GM10248 (cell line): ENCODE measurements around the gene UGT1A6.

Experiments
- CTCF ChIA-PET: fragments of 300-600 bp; sonication (Branson Sonifier 250); formaldehyde crosslinking; extraction: SDS; loops from one replicate; lab custom pipeline; 2021; ENCODE audit warnings: antibody characterized with exemption; lab: Yijun Ruan, JAX
- POLR2A ChIA-PET: fragments of 350-650 bp; sonication (Branson Sonifier 250); formaldehyde crosslinking; extraction: SDS; loops from one replicate; lab custom pipeline; 2020; ENCODE audit warnings: antibody characterized with exemption; lab: Yijun Ruan, JAX
- DNase-seq: peaks from one replicate; pipeline ENCODE4 v3.0.0; 2012; ENCODE audit errors: extremely low spot score
- TF ChIP-seq, protein P1 (sequence below): IDR thresholded peaks from 2 replicates; pipeline ENCODE4 v1.5.1; 2012; ENCODE audit warnings: mild to moderate bottlenecking, low read depth; ENCODE audit errors: extremely low read depth, missing control alignments, control extremely low read depth

UGT1A6 gene

GRCh38 chr2:233816771-233817170, 124.1 kb downstream of the UGT1A6 start:
- POLR2A ChIA-PET, result no interaction called here
- TF ChIP-seq, protein P1, sequence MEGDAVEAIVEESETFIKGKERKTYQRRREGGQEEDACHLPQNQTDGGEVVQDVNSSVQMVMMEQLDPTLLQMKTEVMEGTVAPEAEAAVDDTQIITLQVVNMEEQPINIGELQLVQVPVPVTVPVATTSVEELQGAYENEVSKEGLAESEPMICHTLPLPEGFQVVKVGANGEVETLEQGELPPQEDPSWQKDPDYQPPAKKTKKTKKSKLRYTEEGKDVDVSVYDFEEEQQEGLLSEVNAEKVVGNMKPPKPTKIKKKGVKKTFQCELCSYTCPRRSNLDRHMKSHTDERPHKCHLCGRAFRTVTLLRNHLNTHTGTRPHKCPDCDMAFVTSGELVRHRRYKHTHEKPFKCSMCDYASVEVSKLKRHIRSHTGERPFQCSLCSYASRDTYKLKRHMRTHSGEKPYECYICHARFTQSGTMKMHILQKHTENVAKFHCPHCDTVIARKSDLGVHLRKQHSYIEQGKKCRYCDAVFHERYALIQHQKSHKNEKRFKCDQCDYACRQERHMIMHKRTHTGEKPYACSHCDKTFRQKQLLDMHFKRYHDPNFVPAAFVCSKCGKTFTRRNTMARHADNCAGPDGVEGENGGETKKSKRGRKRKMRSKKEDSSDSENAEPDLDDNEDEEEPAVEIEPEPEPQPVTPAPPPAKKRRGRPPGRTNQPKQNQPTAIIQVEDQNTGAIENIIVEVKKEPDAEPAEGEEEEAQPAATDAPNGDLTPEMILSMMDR, result no peak
- no peak for DNase-seq
- CTCF ChIA-PET, result no interaction called here

GRCh38 chr2:233817361-233817911, 124.7 kb downstream of the UGT1A6 start:
- CTCF ChIA-PET, result no interaction called here
- POLR2A ChIA-PET, result no interaction called here
- no peak for DNase-seq
- TF ChIP-seq, protein P1, result no peak

- no peak for DNase-seq
- CTCF ChIA-PET, result interaction anchor here (1.1 kb wide), 1 partner anchor 39 kb away, joined by 3 read pairs; no protein-coding TSS in a partner anchor
- POLR2A ChIA-PET, result no interaction called here
- TF ChIP-seq, protein P1, result no peak
Measured at GRCh38 chr2:233817995-233818638, 125.4 kb downstream of the UGT1A6 start.

GRCh38 chr2:233818639-233819621, 126.2 kb downstream of the UGT1A6 start:
- no peak for DNase-seq
- TF ChIP-seq, protein P1, result no peak
- ChIA-PET POLR2A (no interaction called here), CTCF (interaction anchor here (1.1 to 1.6 kb wide), 2 partner anchors 29 to 38 kb away, joined by 3 read pairs; no protein-coding TSS in a partner anchor)

DNA sequence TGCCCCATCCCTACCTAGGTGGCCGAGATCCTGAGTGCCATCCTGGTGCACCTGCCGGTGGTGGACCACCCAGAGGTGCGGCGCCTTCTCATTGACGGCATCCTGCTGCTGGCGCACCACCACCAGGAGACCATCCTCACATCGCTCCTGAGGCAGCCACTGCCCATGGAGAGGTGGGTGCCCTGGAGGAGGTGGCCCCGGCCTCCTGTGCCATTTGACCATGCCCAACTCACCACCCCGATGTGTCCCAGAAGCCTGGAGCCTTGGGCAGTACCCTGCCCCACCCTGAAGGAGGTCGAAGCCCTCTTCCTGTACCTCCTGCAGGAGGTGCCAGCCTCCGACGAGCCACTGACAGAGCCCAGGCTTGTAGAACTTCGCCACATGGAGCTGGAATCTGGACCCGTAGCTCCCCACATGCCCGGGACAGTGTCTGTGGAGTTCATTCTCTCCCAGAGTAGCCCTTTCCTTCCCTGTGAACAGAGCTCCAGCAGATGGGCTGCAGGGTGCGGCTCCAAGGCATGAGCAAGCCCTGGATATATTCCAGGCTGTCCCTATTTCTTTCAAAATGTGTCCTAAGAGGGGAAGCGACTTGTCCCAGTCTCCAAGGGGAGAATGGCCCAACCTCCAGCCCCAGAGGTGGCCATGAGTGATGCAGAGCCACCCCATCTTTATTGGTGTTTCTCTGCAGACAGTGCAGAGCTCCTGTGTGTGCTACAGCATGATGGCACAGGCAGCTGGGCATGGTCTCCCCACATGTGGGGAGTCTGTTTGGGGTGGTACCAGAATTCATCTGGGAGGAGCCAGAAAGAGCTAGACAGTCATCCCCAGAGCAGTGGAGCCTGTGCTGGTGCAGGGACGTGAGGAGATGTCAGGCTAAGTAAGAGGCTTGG, 127.4 kb downstream of the UGT1A6 start:
- DNase-seq, result no peak
- CTCF ChIA-PET, result interaction anchor here (1.6 kb wide), 1 partner anchor 30 kb away, joined by 3 read pairs; no protein-coding TSS in a partner anchor
- TF ChIP-seq, protein P1, result no peak
- POLR2A ChIA-PET, result no interaction called here
